ENCODE results near the gene LCN15. TPM values are rescaled to one million over a fixed set of nuclear protein-coding genes. Genes with fewer than 3 reads are reported as not detected.

Gene LCN15
- polyA plus RNA-seq, 1 donor (not counting 4 experiments of a cell fraction or from before 2014, with no cell fraction given), result not detected

GRCh38 chr9:136776947-136777346, 12.6 kb upstream of the LCN15 start:
- no peak overlapping the region for H3K27ac ChIP-seq (ENCODE audit: control insufficient read depth, insufficient read depth, low read length)
- H3K27me3 ChIP-seq (ENCODE audit: control insufficient read depth, extremely low read depth, insufficient read depth, low read length), result peaks cover 25% of the 10 kb centered on the region
- no peak overlapping the region for H2AFZ ChIP-seq (ENCODE audit: control insufficient read depth, low read length)
- no peaks in the 10 kb centered on the region for H4K20me1 ChIP-seq (ENCODE audit: control insufficient read depth, extremely low read depth, insufficient read depth, low read length)
- H3K4me2 ChIP-seq (ENCODE audit: control insufficient read depth, extremely low read depth, insufficient read depth, low read depth, low read length), result no peak overlapping the region
- FAIRE-seq, result no peak
- no peaks in the 10 kb centered on the region for H3K4me1 ChIP-seq (ENCODE audit: control insufficient read depth, extremely low read depth, insufficient read depth, low read length)
- no peaks in the 10 kb centered on the region for H3K36me3 ChIP-seq (ENCODE audit: control insufficient read depth in 2 of 2, extremely low read depth in 1 of 2, insufficient read depth in 2 of 2, low read length in 2 of 2)
- H3K79me2 ChIP-seq (ENCODE audit: control insufficient read depth, insufficient read depth, low read length), result no peaks in the 10 kb centered on the region
- no peak overlapping the region for H3K9ac ChIP-seq (ENCODE audit: control insufficient read depth, extremely low read depth, insufficient read depth, low read length)
- H3K9me3 ChIP-seq (ENCODE audit: control insufficient read depth, low read depth, low read length), result peaks cover 5% of the 10 kb centered on the region
- no peak for TF ChIP-seq EZH2 (IDR thresholded peaks at IDR 0.05; ENCODE audit: low read length)
- TF ChIP-seq, protein P1, sequence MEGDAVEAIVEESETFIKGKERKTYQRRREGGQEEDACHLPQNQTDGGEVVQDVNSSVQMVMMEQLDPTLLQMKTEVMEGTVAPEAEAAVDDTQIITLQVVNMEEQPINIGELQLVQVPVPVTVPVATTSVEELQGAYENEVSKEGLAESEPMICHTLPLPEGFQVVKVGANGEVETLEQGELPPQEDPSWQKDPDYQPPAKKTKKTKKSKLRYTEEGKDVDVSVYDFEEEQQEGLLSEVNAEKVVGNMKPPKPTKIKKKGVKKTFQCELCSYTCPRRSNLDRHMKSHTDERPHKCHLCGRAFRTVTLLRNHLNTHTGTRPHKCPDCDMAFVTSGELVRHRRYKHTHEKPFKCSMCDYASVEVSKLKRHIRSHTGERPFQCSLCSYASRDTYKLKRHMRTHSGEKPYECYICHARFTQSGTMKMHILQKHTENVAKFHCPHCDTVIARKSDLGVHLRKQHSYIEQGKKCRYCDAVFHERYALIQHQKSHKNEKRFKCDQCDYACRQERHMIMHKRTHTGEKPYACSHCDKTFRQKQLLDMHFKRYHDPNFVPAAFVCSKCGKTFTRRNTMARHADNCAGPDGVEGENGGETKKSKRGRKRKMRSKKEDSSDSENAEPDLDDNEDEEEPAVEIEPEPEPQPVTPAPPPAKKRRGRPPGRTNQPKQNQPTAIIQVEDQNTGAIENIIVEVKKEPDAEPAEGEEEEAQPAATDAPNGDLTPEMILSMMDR (optimal IDR thresholded peaks at IDR 0.05 in 1 of 3, IDR thresholded peaks at IDR 0.05 in 1 of 3, conservative IDR thresholded peaks at IDR 0.05 in 1 of 3; ENCODE audit: extremely low read depth in 1 of 3, insufficient read depth in 2 of 3, low read length in 3 of 3), result no peak
- dilution Hi-C loops (cut with MboI; ENCODE audit: extremely low pct_ligation_motif_present, low sequenced_read_pairs), result no loop called here
- DNase-seq (ENCODE audit: low read depth, low spot score), result no peak
- no peaks in the 10 kb centered on the region for H3K9me1 ChIP-seq (ENCODE audit: control insufficient read depth, extremely low read depth, insufficient read depth, low read length)
- no peak overlapping the region for H3K4me3 ChIP-seq (ENCODE audit: control insufficient read depth in 2 of 3, extremely low read depth in 1 of 3, insufficient read depth in 2 of 3, low read depth in 1 of 3, low read length in 3 of 3)

GRCh38 chr9:136775191-136775590, 10.9 kb upstream of the LCN15 start:
- no peak overlapping the region for H2AFZ ChIP-seq (ENCODE audit: control insufficient read depth, low read length)
- no peaks in the 10 kb centered on the region for H3K9me1 ChIP-seq (ENCODE audit: control insufficient read depth, extremely low read depth, insufficient read depth, low read length)
- dilution Hi-C loops (cut with MboI; ENCODE audit: extremely low pct_ligation_motif_present, low sequenced_read_pairs), result no loop called here
- H3K27ac ChIP-seq (ENCODE audit: control insufficient read depth, insufficient read depth, low read length), result no peak overlapping the region
- H3K9ac ChIP-seq (ENCODE audit: control insufficient read depth, extremely low read depth, insufficient read depth, low read length), result no peak overlapping the region
- peaks cover 21% of the 10 kb centered on the region for H3K27me3 ChIP-seq (ENCODE audit: control insufficient read depth, extremely low read depth, insufficient read depth, low read length)
- no peak overlapping the region for H3K4me3 ChIP-seq (ENCODE audit: control insufficient read depth in 2 of 3, extremely low read depth in 1 of 3, insufficient read depth in 2 of 3, low read depth in 1 of 3, low read length in 3 of 3)
- no peaks in the 10 kb centered on the region for H3K36me3 ChIP-seq (ENCODE audit: control insufficient read depth in 2 of 2, extremely low read depth in 1 of 2, insufficient read depth in 2 of 2, low read length in 2 of 2)
- peaks cover 5% of the 10 kb centered on the region for H3K9me3 ChIP-seq (ENCODE audit: control insufficient read depth, low read depth, low read length)
- no peak for FAIRE-seq
- no peaks in the 10 kb centered on the region for H3K4me1 ChIP-seq (ENCODE audit: control insufficient read depth, extremely low read depth, insufficient read depth, low read length)
- no peak for DNase-seq (ENCODE audit: low read depth, low spot score)
- H3K4me2 ChIP-seq (ENCODE audit: control insufficient read depth, extremely low read depth, insufficient read depth, low read depth, low read length), result no peak overlapping the region
- no peaks in the 10 kb centered on the region for H3K79me2 ChIP-seq (ENCODE audit: control insufficient read depth, insufficient read depth, low read length)
- no peaks in the 10 kb centered on the region for H4K20me1 ChIP-seq (ENCODE audit: control insufficient read depth, extremely low read depth, insufficient read depth, low read length)
- no peak for TF ChIP-seq EZH2 (IDR thresholded peaks at IDR 0.05; ENCODE audit: low read length)
- TF ChIP-seq, protein P1 (optimal IDR thresholded peaks at IDR 0.05 in 1 of 3, IDR thresholded peaks at IDR 0.05 in 1 of 3, conservative IDR thresholded peaks at IDR 0.05 in 1 of 3; ENCODE audit: extremely low read depth in 1 of 3, insufficient read depth in 2 of 3, low read length in 3 of 3), result no peak

All from keratinocyte (primary cell).